Pericardium fibroblast (primary cell): ENCODE data around the gene CPZ. TPM values are rescaled to one million over a fixed set of nuclear protein-coding genes. Genes with fewer than 3 reads are reported as not detected.

ENCODE experiments used
- total RNA-seq: library from RNA; depleted of rRNA; stranded (reverse); fragments of >200 nt; gene quantifications from 2 replicates; pipeline ENCODE4 v1.2.3, GENCODE V29; 2015

The CPZ gene
- 24.6 and 38.3 TPM in 2 replicates for total RNA-seq

GRCh38 chr4:8592366-8593263 is at the start of gene CPZ:
Gene CPZ (plus strand): TSS chr4:8592765. CDS start chr4:8592834, 69 bp downstream.

GRCh38 chr4:8580321-8581093 is 12.1 kb upstream of the CPZ start, which contains the start of gene GPR78:
Gene GPR78 (plus strand): TSS chr4:8580392. CDS start chr4:8580983, 591 bp downstream.

Other genes starting within 250 kb of the CPZ start
- 19.3 and 23.0 TPM in 2 replicates for gene ACOX3, start 152.0 kb upstream of the CPZ start, total RNA-seq
- 7.4 and 9.1 TPM in 2 replicates for gene TRMT44, start 152.0 kb upstream of the CPZ start, total RNA-seq
- gene GPR78, start 12.4 kb upstream of the CPZ start, total RNA-seq = 0.35 and 0.60 TPM in 2 replicates